Amniotic epithelial cell (primary cell): ENCODE data around the gene MIXL1.
"Not testable (repeated sequence)": the region's sequence is repeated elsewhere in the genome, so short reads cannot be mapped to it uniquely, and the experiment has no call there.

Source experiments
- DNase-seq: peaks from one replicate; pipeline ENCODE4 v3.0.0-alpha.2; 2010; ENCODE audit warnings: low read depth

Gene MIXL1

DNA sequence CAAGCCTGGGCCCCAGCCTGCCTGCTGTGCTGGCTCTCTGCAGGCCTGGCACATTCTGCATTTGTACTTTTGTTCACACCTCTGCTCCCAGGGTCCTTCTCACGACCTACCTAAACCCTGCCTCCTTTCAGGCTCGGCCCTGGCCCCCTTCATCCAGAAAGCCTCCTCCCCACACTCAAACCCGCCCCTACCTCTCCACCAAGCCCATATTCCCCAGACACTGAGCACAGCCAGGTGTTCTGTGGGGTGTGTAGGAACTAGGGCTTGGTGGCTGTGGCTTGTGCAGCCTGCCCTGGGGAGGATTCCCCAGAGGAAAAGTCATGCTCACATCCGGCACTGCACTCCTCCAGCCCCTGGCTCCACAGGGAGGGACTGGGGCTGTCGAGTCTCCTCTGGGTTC, 8.2 kb upstream of the MIXL1 start:
- DNase-seq: no peak

DNA sequence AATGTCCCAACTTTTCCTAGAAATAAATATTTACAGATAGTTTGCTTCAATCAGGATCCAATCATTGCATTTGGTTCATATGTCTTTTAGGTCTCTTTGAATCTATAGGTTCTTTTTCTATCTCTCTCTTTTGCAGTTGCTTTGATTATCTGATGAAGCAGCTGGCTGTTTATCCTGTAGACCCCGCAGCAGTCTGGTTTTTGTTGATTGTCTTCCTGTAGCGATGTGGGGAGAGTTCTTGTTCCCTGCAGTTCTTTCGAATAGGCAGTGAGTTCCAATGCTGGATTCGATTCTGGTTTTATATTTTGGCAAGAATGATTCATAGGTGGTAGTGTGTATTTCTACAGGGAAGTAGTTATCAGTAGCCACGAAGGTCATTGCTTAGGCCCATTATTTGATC, 7.4 kb upstream of the MIXL1 start:
- no peak for DNase-seq

DNA sequence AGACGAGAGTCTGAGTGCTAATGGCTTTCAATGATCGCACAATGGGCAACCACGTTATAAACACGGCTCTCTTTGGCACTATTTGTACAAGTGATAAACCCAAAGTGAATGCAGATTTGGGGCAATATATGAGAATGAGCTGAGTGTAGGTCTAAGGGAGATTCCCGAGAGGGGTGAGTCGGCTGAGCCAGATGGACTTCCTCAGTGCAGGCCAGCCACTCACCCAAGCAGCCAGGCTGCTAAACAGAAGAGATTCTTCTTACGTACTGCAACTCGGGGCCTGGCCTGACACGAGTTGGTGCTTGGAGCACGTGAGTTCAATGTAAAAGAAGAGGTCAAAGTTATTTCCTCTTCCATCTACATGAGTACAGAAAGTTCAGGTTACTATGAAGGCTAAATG, 6.2 kb upstream of the MIXL1 start:
- DNase-seq: peak; percentile 17

DNA sequence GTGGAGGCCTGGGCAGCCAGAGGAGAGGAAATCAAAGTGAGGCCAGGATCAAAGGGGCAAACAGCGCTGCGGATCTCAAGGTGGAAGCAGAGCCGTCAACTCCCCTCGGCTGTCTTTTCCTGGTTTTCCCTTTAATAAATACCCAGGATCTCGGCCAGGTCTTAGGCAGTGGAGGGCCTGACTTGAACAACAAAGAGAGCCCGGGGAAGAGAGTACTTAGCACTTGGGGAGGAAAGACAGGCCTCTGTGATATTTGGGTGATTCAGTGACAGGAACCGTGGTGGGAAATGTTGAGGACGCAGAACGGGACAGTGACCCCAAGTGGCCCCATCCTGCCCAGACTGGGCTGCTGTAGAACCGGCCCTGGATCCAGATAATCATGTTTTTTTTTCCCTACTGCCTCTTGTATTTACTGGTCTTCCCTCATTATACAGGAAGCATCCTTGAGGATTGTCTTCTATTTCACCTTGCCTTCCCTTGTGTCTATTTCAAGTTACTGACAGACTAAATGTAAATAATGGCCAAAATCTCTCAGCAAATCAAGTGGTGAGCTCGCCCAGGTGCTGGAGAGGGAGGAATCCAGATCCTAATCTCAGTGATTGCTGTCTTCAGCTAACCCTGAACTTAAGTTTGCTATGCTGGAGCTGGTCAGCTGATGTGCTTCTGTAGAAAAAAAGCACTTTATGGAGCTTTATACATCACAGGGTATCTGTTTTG, 2.8 kb upstream of the MIXL1 start:
- no peak for DNase-seq

DNA sequence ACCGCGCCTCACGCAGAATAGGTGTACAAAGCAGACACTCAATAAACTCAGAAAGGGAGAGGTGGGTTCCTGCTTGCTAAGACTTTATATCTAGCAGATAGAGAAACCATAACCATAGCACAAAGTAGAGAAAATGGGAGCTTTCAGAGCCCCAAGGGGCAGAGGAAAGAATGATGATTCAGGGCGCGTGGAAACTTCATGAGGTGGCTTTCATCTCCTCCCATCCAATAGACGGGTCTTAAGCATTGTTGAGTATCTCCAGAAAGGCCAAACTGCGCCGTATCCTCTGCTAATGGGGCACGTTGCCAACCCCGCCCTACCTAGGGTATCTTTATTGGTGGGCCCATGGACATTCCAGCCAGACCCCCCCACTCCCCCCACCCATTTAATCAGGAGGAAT, 778 bp upstream of the MIXL1 start:
- no peak for DNase-seq

DNA sequence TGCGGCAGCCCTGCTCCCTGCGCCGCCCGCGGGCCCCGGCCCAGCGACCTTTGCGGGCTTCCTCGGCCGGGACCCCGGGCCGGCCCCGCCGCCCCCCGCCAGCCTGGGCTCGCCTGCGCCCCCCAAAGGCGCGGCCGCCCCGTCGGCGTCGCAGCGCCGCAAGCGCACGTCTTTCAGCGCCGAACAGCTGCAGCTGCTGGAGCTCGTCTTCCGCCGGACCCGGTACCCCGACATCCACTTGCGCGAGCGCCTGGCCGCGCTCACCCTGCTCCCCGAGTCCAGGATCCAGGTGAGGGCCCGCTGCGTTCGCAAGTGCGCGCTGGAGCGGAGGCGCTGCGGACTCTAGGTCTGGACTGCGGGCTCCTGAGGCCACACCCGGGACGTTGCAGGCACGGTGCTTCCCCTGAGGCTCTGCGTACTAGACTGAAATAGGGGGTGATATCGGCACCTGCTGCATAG, 351 bp downstream of the MIXL1 start:
- DNase-seq: no peak

DNA sequence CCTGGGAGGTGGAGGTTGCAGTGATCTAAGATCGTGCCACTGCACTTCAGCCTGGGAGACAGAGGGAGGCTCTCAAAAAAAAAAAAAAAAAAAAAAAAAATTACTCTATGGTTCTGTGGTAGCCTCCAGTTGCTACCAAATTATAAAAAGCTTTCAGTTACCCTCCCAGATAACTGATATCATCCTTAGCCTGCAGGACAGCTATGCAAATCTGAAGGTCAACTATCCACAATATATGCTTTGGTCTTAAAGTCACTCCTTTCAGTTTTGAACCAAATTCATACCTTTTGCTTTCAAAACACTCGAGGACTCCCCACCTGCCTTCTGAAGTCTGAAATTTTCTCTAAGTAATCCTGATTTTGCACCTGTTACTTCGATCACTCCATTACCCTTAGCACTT, 3.1 kb downstream of the MIXL1 start:
- DNase-seq: no peak

DNA sequence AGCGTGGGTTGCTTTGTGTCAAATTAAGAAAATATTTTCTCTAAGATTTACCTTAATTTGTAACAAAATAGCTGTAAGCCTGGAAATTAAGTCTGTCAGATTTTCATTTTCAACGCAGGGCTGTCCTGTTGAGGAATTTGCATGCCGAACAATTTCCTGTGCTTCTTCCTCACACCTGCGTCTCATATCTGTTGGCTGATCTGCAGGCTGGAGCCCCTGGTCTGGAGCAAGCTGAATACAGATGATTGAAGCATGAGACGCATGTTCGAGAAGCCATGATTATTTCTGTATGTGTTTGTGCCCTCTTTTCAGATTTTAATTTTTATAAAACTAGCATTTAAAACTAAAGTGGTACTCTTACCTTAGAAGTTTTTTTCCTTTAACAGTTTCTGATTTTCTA, 9.8 kb downstream of the MIXL1 start:
- DNase-seq: no peak

DNA sequence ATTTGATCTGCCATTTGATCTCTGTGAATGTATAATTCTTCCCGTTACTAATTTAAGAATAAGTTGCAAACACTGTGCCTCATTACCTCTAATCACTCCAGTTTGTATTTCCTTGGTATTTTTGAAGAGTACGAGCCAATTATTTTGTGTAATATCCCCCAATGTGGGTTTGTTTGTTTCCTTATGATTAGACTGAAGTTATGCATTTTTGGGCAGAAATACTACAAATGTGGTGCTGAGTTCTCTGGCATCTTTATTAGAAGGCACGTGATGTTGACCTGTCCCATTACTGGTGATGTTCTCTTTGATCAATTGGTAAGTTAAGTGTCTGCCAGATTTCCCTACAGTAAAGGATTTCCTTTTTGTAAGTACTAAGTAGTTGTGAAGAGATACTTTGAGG, 10.3 kb downstream of the MIXL1 start:
- no peak for DNase-seq

DNA sequence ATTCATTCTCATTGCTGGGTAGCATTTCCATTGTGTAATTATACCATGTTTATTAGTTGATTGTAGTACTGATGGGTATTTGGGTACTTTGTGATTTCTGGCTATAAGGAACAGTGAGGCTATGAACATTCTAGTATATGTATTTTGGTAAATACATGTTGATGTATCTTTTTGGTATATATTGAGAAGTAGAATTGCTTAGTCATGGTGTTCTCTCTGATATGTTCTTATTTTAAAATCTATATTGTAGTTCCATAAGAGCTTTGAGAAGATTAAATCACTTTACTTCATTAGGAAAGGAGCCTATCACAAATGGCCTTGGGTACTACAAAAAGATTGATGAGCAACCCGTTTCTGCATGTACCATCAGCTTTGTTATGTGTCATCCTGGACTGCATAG, 13.4 kb downstream of the MIXL1 start:
- no peak for DNase-seq

DNA sequence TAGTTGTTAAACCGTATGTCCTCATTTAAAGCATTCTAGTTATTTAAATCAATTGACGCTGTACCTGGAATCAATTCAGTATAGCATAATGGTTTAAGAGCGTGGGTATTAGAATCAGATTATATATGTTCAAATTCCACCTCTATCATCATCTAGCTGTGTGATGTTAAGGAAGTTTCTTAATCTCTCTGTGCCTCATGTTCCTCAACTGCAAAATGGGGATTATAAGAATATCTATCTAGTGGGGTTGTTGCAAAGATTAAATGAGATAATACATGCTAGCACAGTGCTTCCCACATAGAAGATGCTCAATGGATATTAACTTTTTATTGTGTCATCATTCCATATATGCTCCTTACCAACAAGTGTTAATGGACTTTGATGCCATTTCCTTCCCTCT, 16.0 kb downstream of the MIXL1 start:
- no peak for DNase-seq

DNA sequence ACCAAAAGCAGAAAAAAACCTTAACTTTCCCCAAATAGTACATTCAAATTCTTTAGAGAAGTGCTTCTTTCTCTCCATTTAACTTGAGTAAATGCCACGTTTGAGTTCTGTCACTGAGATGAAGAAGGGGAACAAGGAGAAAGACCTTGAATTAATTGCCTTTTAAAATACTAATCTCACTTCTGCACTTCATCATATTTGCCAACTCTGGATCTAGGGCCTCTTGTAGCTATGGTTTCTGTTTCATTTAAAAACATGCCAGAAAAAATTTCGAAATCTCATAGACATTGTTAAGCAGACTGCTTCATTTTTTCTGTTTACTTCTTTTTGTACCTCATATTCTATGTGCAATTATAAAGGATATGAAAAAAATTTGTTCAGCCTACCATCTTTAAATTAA, 24.6 kb downstream of the MIXL1 start:
- peak; percentile 90 for DNase-seq

DNA sequence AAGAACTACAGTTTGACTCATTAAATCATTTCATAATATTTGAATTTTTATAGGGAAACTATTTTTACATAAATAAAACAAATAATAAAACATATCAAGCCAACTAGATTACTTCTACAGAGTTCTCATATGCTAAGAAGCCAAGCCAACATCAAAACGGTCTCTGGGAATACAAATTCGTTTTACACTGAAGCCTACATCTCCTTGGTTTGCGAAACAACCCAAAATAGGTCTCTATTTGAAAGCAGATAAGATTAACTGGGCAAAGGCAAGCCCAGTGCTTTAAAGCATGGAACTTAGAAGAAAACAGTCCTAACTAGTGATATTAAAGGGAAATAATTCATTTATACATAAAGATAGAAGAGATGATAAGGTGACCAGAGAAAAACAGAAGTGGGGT, 25.3 kb downstream of the MIXL1 start:
- DNase-seq: peak; percentile 32

DNA sequence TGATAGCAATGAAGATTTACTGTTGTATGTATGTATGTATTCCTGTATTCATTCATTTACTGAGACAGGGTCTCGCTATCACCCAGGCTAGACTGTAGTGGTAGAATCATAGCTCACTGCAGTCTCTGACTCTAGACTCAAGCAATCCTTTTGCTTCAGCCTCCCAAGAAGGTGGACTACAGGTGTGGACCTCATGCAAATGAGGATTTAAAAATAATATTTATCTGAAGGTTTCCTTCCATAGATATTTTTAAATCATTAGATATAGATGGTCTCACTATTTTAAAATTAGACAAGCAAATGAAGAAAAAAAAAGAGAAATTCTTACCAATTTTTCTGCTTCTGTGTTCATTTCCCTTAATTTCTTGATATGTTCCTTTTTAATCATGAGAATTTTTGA, 27.0 kb downstream of the MIXL1 start:
- DNase-seq: no peak

DNA sequence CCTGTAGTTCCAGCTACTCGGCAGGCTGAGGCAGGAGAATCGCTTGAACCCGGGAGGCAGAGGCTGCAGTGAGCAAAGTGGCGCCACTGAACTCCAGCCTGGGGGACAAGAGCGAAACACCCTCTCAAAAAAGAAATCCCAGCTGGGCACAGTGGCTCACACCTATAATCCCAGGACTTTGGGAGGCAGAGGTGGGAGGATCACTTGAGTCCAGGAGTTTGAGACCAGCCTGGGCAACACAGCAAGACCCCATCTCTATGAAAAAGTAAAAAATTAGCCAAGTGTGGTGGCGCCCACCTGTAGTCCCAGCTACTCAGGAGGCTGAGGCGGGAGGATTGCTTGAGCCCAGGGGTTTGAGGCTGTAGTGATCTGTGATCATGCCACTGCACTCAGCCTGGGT, 29.4 kb downstream of the MIXL1 start:
- DNase-seq: not testable (repeated sequence)

DNA sequence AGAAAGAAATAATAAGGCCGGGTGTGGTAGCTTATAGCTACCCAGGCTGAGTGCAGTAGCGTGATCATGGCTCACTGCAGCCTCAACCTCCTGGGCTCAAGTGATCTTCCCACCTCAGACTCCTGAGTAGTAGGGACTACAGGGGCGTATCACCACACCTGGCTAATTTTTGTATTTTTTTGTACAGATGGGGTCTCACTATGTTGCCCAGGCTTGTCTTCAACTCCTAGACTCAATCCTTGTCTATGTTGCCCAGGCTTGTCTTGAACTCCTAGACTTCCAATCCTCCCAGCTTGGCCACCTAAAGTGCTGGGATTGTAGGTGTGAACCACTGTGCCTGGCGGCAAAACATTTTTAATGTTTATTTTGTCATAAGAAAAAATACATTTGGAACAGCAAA, 30.5 kb downstream of the MIXL1 start:
- no peak for DNase-seq

DNA sequence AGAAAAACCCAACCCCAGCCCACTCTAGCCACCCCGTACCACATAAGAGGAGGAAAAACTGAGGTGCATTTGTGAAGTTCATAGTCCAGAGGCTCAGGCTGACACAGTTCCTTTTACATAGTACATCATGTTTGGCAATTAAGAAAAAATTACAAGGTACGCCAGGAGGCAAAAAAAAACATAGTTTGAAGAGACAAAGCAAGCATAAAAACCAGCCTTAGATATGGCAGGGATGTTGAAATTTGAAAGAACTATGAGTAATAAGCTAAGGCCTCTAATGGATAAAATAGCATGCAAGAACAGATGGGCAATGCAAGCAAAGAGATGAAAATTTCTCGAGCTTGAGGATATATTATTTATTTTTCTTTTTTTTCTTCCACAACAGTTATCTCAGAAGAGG, 31.9 kb downstream of the MIXL1 start:
- peak; percentile 85 for DNase-seq

DNA sequence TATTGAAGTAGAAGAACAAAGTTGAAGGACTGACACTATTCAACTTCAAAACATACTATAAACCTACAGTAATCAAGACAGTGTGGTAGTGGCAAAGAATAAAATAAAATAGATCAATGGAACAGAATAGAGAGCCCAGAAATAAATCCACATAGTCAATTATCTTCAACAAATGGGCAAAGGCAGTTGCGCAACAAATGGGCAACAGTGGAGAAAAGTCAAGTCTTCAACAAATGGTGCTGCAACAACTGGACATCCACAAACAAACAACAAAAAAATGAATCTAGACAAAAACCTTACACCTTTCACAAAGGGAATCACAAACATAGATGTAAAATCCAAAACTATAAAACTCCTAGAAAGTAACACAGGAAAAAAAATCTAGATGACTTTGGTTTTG, 38.4 kb downstream of the MIXL1 start:
- no peak for DNase-seq

DNA sequence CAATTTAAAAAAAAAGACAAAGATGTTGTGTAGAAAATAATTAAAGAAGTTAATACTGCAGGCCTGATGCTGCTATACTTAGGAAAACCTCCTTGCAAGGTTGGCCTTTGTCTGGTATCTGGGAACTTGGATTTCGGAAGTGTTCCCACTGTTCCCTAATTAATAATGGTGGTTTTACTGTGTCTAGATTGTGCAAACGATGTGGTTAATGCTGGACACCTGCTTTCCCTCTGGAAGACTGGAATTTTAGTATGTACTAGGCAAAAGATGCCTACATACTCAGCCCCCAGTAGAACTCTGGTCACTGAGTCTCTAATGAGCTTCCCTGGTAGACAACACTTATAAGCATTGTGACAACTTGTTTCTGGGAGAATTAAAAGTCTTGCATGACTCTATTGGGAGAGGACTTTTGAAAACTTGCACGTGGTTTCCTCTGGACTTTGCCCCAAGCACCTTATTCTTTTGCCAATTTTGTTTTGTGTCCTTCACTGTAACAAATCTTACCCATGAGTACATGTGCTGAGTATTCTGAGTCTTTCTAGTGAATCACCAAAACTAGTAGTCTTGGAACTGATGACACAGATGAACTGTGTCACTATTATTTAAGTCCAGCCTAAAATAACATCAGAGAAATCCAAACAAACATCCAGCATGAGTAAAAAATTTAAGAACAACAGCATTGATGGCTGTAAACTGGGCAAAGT, 45.1 kb downstream of the MIXL1 start:
- peak; percentile 56 for DNase-seq

DNA sequence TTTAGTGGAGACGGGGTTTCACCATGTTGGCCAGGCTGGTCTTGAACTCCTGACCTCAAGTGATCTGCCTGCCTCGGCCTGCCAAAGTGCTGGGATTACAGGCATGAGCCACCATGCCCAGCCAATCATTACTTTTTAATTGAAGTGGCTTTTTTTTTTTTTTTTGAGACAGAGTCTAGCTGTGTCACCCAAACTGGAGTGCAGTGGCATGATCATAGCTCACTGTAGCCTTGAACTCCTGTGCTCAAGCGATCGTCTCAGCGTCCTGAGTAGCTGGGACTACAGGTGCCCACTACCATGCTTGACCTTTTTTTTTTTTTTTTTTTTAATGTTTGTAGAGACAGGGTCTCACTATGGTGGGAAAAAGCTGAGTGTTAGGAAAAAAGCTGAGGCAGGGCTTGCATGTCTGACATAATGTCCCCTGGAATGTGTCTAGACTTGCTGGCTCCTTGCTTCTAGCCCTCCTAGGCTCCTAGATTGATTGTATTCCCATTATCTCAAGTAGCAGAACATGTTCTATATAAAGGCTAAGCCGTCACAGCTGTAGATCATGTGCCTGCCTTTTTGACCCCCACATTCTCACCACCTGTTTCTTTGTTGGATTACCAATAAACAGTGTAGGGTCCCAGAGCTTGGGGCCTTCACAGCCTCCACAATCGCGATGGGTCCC, 48.9 kb downstream of the MIXL1 start:
- not testable (repeated sequence) for DNase-seq

DNA sequence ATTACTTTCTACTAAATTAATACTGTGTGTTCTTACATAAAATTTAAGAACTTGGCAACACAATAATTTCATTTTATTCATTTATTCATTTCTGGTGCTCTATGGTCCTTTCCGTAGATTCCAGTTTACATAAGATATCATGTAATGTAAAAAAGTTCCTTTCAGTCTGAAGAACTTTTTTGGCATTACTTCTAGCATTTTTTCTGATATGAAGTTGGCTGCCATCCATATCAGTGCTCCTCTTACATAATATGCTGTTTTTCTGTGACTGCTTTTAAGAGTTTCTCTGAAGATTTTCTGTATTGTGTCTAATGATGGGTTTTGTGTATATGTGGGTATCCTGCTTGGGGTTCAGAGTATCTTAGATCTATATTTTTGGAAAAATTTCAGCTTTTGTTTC, 50.7 kb downstream of the MIXL1 start:
- DNase-seq: peak; percentile 41

DNA sequence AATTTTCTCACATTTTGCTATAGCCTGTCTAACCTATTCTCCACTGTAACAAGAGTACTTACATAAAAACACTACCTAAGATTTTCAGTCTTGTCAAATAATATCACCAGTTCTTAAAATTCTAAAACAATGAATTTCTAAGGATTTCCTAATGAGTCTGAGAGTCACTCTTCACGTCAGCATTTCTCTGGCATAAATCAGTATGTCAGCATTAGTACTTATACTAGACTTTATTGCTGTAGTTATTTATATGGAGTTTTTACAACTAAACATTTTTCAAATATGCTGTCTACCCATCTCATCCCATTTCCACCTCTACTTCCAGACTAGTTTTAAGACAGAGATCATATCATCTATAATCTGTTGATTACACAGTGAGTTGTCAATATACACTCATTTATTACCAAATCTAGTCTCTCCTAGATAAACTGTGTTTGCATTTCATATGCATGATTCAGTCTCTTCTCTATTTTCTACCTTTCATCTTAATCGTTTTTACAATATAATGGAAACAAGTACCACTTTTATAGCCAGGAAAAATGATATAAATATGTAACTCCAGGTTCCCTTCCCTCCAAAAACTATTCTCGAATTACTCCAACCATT, 52.7 kb downstream of the MIXL1 start:
- no peak for DNase-seq
